Breast epithelium (tissue), 4 donors: ENCODE data around the gene RAPGEF1. TPM values are rescaled to one million over a fixed set of nuclear protein-coding genes. Genes with fewer than 3 reads are reported as not detected.

Experiments used
- DNase-seq, 2 donors: peaks; one replicate each; pipeline ENCODE4 v3.0.0-alpha.2; 2019; ENCODE audit warnings: low spot score in 2 of 2
- H3K27ac ChIP-seq, 2 donors: fragments of 200-600 bp; sonication (generic) in 1 of 2; one replicate each; pipeline ENCODE4 v1.5.1; 2016 to 2019; ENCODE audit warnings: mild to moderate bottlenecking in 1 of 2
- H3K27me3 ChIP-seq, 2 donors: fragments of 200-600 bp; sonication (generic) in 1 of 2; one replicate each; pipeline versions ENCODE4 v1.5.1 to v1.6.0; 2017 to 2019; ENCODE audit warnings: control low read depth in 1 of 2, mild to moderate bottlenecking in 1 of 2
- H3K36me3 ChIP-seq: fragments of 200-600 bp; one replicate; pipeline ENCODE4 v1.5.1; 2019
- H3K4me1 ChIP-seq, 2 donors: fragments of 200-600 bp; sonication (generic); one replicate each; pipeline ENCODE4 v1.5.1; 2016 to 2019; ENCODE audit warnings: control low read depth in 1 of 2
- H3K4me3 ChIP-seq, 3 donors: fragments of 200-600 bp; sonication (generic); 1 replicate in 2 of 3; 2 replicates in 1 of 3; pipeline ENCODE4 v1.5.1; 2016 to 2019; ENCODE audit warnings: mild to moderate bottlenecking in 3 of 3, moderate library complexity in 2 of 3
- H3K9me3 ChIP-seq, 2 donors: fragments of 200-600 bp; sonication (generic) in 1 of 2; one replicate each; pipeline ENCODE4 v1.5.1; 2016 to 2019; ENCODE audit warnings: control low read depth in 1 of 2
- CTCF ChIP-seq, 3 donors: fragments of 450-650 bp; IDR thresholded peaks; one replicate each; pipeline ENCODE4 v1.5.1; 2016 to 2017; ENCODE audit warnings: antibody characterized with exemption in 3 of 3, mild to moderate bottlenecking in 3 of 3, moderate library complexity in 3 of 3
- POLR2A ChIP-seq: fragments of 450-650 bp; IDR thresholded peaks from one replicate; pipeline ENCODE4 v1.6.1; 2016; ENCODE audit warnings: antibody characterized with exemption, mild to moderate bottlenecking, moderate library complexity
- POLR2AphosphoS5 ChIP-seq, 3 donors: sonication (generic); formaldehyde crosslinking; IDR thresholded peaks; one replicate each; pipeline ENCODE4 v1.6.1; 2017; ENCODE audit warnings: antibody characterized with exemption in 3 of 3
- intact Hi-C: fragments of 100-400 bp; cut with DNase I; formaldehyde crosslinking; loops from one replicate; pipeline ENCODE4 v1.15.1; 2023; ENCODE audit warnings: low total_unique reads
- total RNA-seq, 3 donors: library from RNA; depleted of rRNA; stranded (reverse); fragments of >200 nt; gene quantifications; one replicate each; pipeline ENCODE4 v1.1.0, GENCODE V29; 2016

RAPGEF1 gene
- total RNA-seq, 3 donors from 2014 or later, result 35.3 to 38.0 (median 37.3) TPM

GRCh38 chr9:131557855-131558548, 181.9 kb downstream of the RAPGEF1 start:
- Histone ChIP-seq H3K4me1 (no peaks in the 10 kb centered on the region), H3K27ac (no peak overlapping the region), H3K27me3 (peaks cover 7 to 34% of the 10 kb centered on the region in 2 donors), H3K9me3 (peaks cover 0 to 4% of the 10 kb centered on the region in 2 donors), H3K36me3 (no peaks in the 10 kb centered on the region), H3K4me3 (no peak overlapping the region)
- intact Hi-C loops, result no loop called here
- TF ChIP-seq POLR2A (no peak), CTCF (IDR thresholded peaks at IDR 0.05) (no peak), POLR2AphosphoS5 (IDR thresholded peaks at IDR 0.05) (no peak)
- no peak for DNase-seq

- H3K36me3 ChIP-seq, result no peaks in the 10 kb centered on the region
- TF ChIP-seq CTCF (IDR thresholded peaks at IDR 0.05) (no peak), POLR2AphosphoS5 (IDR thresholded peaks at IDR 0.05) (no peak), POLR2A (no peak)
- intact Hi-C loops, result no loop called here
- no peak overlapping the region for H3K27ac ChIP-seq
- H3K27me3 ChIP-seq, result peaks cover 7 to 34% of the 10 kb centered on the region in 2 donors
- DNase-seq, result no peak
- no peaks in the 10 kb centered on the region for H3K4me1 ChIP-seq
- no peak overlapping the region for H3K4me3 ChIP-seq
- H3K9me3 ChIP-seq, result no peaks in the 10 kb centered on the region
Measured at GRCh38 chr9:131555841-131556673, 183.8 kb downstream of the RAPGEF1 start.

GRCh38 chr9:131554843-131555351, 185.0 kb downstream of the RAPGEF1 start:
- intact Hi-C loops, result no loop called here
- DNase-seq, result no peak
- H3K4me1 ChIP-seq, result no peaks in the 10 kb centered on the region

GRCh38 chr9:131554087-131554842, 185.6 kb downstream of the RAPGEF1 start:
- no peak for TF ChIP-seq CTCF (IDR thresholded peaks at IDR 0.05)
- TF ChIP-seq POLR2AphosphoS5 (IDR thresholded peaks at IDR 0.05), result no peak
- no peak for TF ChIP-seq POLR2A
- H3K4me1 ChIP-seq, result no peaks in the 10 kb centered on the region
- peaks cover 7 to 34% of the 10 kb centered on the region in 2 donors for H3K27me3 ChIP-seq
- intact Hi-C loops, result no loop called here
- no peak overlapping the region for H3K27ac ChIP-seq
- no peaks in the 10 kb centered on the region for H3K36me3 ChIP-seq
- H3K4me3 ChIP-seq, result no peak overlapping the region
- no peak for DNase-seq
- H3K9me3 ChIP-seq, result no peaks in the 10 kb centered on the region

More at GRCh38 chr9:131554843-131555351, 185.0 kb downstream of the RAPGEF1 start:
- Histone ChIP-seq H3K27ac (no peak overlapping the region), H3K36me3 (no peaks in the 10 kb centered on the region), H3K4me3 (no peak overlapping the region), H3K27me3 (peaks cover 7 to 34% of the 10 kb centered on the region in 2 donors), H3K9me3 (no peaks in the 10 kb centered on the region)
- TF ChIP-seq CTCF (IDR thresholded peaks at IDR 0.05), result no peak
- no peak for TF ChIP-seq POLR2AphosphoS5 (IDR thresholded peaks at IDR 0.05)
- TF ChIP-seq POLR2A, result no peak
